Measurements from ENCODE around the gene ST6GAL1.

Gene ST6GAL1

GRCh38 chr3:187073581-187074098 lies 143.3 kb downstream of the ST6GAL1 start:
- DNase-seq = no peak
- peaks cover 0 to 3% (median 0%) of the 10 kb centered on the region in 5 experiments for H3K9me3 ChIP-seq (ENCODE audit: control extremely low read depth in 1 of 5, control insufficient read depth in 4 of 5, insufficient read depth in 2 of 5, low read depth in 1 of 5, low read length in 4 of 5)
- POLR2A ChIA-PET = interaction anchor here (0.5 kb wide), 1 partner anchor 10 kb away, joined by 3 read pairs; no protein-coding TSS in a partner anchor
- H3K27ac ChIP-seq (ENCODE audit: insufficient read depth in 1 of 2, low read depth in 1 of 2, low read length in 2 of 2, poor library complexity in 1 of 2, severe bottlenecking in 2 of 2) = no peak overlapping the region
- 97% methylated on average over 4 of the region's 5 CpGs for WGBS (ENCODE audit: insufficient coverage)
- H3K27me3 ChIP-seq (replicated peaks in 2 of 5; ENCODE audit: control insufficient read depth in 4 of 5, insufficient read depth in 5 of 5, low read length in 4 of 5) = no peaks in the 10 kb centered on the region
- peaks cover 20 to 79% (median 51%) of the 10 kb centered on the region in 4 experiments for H3K36me3 ChIP-seq (ENCODE audit: control insufficient read depth in 4 of 4, insufficient read depth in 4 of 4, low read length in 3 of 4)
- H3K4me1 ChIP-seq (ENCODE audit: control extremely low read depth in 1 of 4, control insufficient read depth in 4 of 4, insufficient read depth in 4 of 4, low read length in 3 of 4) = peaks cover 0 to 8% (median 3%) of the 10 kb centered on the region in 4 experiments
- no peak overlapping the region for H3K4me3 ChIP-seq (ENCODE audit: control insufficient read depth in 1 of 7, extremely low read depth in 1 of 7, insufficient read depth in 4 of 7, low read depth in 2 of 7, low read length in 6 of 7)
- CTCF ChIA-PET = interaction anchor here (1.0 to 2.1 kb wide), 3 partner anchors 9 to 40 kb away, joined by 3 to 7 read pairs (median 3); no protein-coding TSS in a partner anchor

DNA sequence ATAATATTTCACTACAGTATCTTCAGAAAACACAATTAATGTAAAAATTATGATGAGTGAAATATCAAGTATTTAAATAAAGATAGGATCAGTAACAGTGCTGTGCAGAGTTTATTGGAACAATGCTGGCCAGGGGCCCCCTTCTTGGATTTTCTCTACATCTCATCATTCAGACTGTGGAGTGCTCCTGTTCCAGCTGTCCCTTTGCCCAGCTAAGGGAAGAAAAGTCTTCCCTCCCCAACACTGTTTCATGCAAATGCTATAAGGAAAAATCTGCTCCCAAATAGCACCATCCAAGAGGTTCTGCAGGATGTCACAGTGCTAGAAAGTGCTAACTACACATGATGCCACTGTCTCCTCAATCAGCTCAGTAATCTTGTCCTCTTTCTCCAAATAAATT lies 144.5 kb downstream of the ST6GAL1 start:
- ChIA-PET CTCF (interaction anchor here (0.8 to 1.5 kb wide), 4 partner anchors 9 to 26 kb away, joined by 3 to 4 read pairs (median 3); no protein-coding TSS in a partner anchor), POLR2A (no interaction called here)
- Histone ChIP-seq H3K4me3 (ENCODE audit: control insufficient read depth in 1 of 7, extremely low read depth in 1 of 7, insufficient read depth in 4 of 7, low read depth in 2 of 7, low read length in 6 of 7) (no peak overlapping the region), H3K9me3 (ENCODE audit: control extremely low read depth in 1 of 5, control insufficient read depth in 4 of 5, insufficient read depth in 2 of 5, low read depth in 1 of 5, low read length in 4 of 5) (peaks cover 0 to under 1% (median 0%) of the 10 kb centered on the region in 5 experiments), H3K4me1 (ENCODE audit: control extremely low read depth in 1 of 4, control insufficient read depth in 4 of 4, insufficient read depth in 4 of 4, low read length in 3 of 4) (peaks cover 0 to 8% (median 3%) of the 10 kb centered on the region in 4 experiments), H3K27ac (ENCODE audit: insufficient read depth in 1 of 2, low read depth in 1 of 2, low read length in 2 of 2, poor library complexity in 1 of 2, severe bottlenecking in 2 of 2) (no peak overlapping the region), H3K36me3 (ENCODE audit: control insufficient read depth in 4 of 4, insufficient read depth in 4 of 4, low read length in 3 of 4) (peaks cover 16 to 77% (median 47%) of the 10 kb centered on the region in 4 experiments), H3K27me3 (replicated peaks in 2 of 5; ENCODE audit: control insufficient read depth in 4 of 5, insufficient read depth in 5 of 5, low read length in 4 of 5) (no peaks in the 10 kb centered on the region)
- DNase-seq = no peak

DNA sequence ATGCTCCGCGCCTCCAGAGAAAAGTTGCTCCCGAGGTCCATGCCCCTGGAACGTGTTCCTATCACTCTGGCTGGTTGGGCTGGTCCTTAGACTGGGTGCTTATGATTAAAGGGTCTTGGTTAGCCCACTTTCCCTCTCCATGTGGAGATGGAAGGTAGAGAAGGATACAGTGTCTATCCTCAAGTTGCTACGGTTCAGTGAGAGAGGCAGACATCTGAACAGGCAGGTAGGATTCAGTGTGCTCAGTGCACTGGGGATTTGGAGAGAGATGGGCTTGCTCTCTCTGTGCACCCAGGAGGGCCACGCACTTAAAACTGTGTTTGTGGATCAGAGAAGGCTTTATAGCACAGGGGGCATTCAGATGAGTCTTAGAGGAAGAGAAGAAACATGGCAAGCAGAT lies 146.0 kb downstream of the ST6GAL1 start:
- H3K4me3 ChIP-seq (ENCODE audit: control insufficient read depth in 1 of 7, extremely low read depth in 1 of 7, insufficient read depth in 4 of 7, low read depth in 2 of 7, low read length in 6 of 7) = no peak overlapping the region
- peaks cover 12 to 68% (median 45%) of the 10 kb centered on the region in 4 experiments for H3K36me3 ChIP-seq (ENCODE audit: control insufficient read depth in 4 of 4, insufficient read depth in 4 of 4, low read length in 3 of 4)
- peaks cover 0 to 8% (median 3%) of the 10 kb centered on the region in 4 experiments for H3K4me1 ChIP-seq (ENCODE audit: control extremely low read depth in 1 of 4, control insufficient read depth in 4 of 4, insufficient read depth in 4 of 4, low read length in 3 of 4)
- WGBS (ENCODE audit: insufficient coverage) = 100% methylated on average over 4 of the region's 6 CpGs
- no peak for DNase-seq
- ChIA-PET POLR2A (no interaction called here), CTCF (no interaction called here)
- H3K9me3 ChIP-seq (ENCODE audit: control extremely low read depth in 1 of 5, control insufficient read depth in 4 of 5, insufficient read depth in 2 of 5, low read depth in 1 of 5, low read length in 4 of 5) = no peaks in the 10 kb centered on the region
- H3K27me3 ChIP-seq (replicated peaks in 2 of 5; ENCODE audit: control insufficient read depth in 4 of 5, insufficient read depth in 5 of 5, low read length in 4 of 5) = no peaks in the 10 kb centered on the region
- no peak overlapping the region for H3K27ac ChIP-seq (ENCODE audit: insufficient read depth in 1 of 2, low read depth in 1 of 2, low read length in 2 of 2, poor library complexity in 1 of 2, severe bottlenecking in 2 of 2)

DNA sequence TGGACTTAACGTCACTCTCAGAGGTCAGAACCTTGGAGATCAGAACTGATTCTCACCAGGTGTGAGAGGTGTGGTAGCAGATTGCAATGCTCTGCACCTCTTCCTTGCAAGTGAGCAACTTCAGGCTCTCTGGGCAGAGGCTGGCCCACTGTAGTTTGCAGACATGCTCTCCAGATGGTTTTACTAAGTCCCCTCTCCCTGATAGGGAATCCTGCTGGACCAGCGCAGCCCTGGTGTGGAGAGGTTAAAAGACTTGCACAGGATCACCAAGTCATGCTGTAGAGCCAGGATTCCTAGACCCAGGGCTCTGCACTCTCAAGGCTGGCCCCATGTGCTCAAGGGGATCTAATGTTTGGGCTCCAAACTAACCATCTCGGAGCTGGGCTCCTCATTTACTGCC lies 146.8 kb downstream of the ST6GAL1 start:
- Histone ChIP-seq H3K27ac (ENCODE audit: insufficient read depth in 1 of 2, low read depth in 1 of 2, low read length in 2 of 2, poor library complexity in 1 of 2, severe bottlenecking in 2 of 2) (no peak overlapping the region), H3K9me3 (ENCODE audit: control extremely low read depth in 1 of 5, control insufficient read depth in 4 of 5, insufficient read depth in 2 of 5, low read depth in 1 of 5, low read length in 4 of 5) (no peaks in the 10 kb centered on the region), H3K4me3 (ENCODE audit: control insufficient read depth in 1 of 7, extremely low read depth in 1 of 7, insufficient read depth in 4 of 7, low read depth in 2 of 7, low read length in 6 of 7) (no peak overlapping the region), H3K27me3 (replicated peaks in 2 of 5; ENCODE audit: control insufficient read depth in 4 of 5, insufficient read depth in 5 of 5, low read length in 4 of 5) (no peaks in the 10 kb centered on the region), H3K36me3 (ENCODE audit: control insufficient read depth in 4 of 4, insufficient read depth in 4 of 4, low read length in 3 of 4) (peaks cover 12 to 66% (median 43%) of the 10 kb centered on the region in 4 experiments), H3K4me1 (ENCODE audit: control extremely low read depth in 1 of 4, control insufficient read depth in 4 of 4, insufficient read depth in 4 of 4, low read length in 3 of 4) (peaks cover 0 to 6% (median 3%) of the 10 kb centered on the region in 4 experiments)
- DNase-seq = no peak
- ChIA-PET POLR2A (no interaction called here), CTCF (no interaction called here)
- WGBS (ENCODE audit: insufficient coverage) = 73% methylated on average over 3 of the region's 3 CpGs

GRCh38 chr3:187077537-187077936 lies 147.2 kb downstream of the ST6GAL1 start:
- no peaks in the 10 kb centered on the region for H3K27me3 ChIP-seq (replicated peaks in 2 of 5; ENCODE audit: control insufficient read depth in 4 of 5, insufficient read depth in 5 of 5, low read length in 4 of 5)
- no peak for DNase-seq
- H3K9me3 ChIP-seq (ENCODE audit: control extremely low read depth in 1 of 5, control insufficient read depth in 4 of 5, insufficient read depth in 2 of 5, low read depth in 1 of 5, low read length in 4 of 5) = no peaks in the 10 kb centered on the region
- H3K36me3 ChIP-seq (ENCODE audit: control insufficient read depth in 4 of 4, insufficient read depth in 4 of 4, low read length in 3 of 4) = peaks cover 12 to 61% (median 41%) of the 10 kb centered on the region in 4 experiments
- H3K4me3 ChIP-seq (ENCODE audit: control insufficient read depth in 1 of 7, extremely low read depth in 1 of 7, insufficient read depth in 4 of 7, low read depth in 2 of 7, low read length in 6 of 7) = no peak overlapping the region
- H3K27ac ChIP-seq (ENCODE audit: insufficient read depth in 1 of 2, low read depth in 1 of 2, low read length in 2 of 2, poor library complexity in 1 of 2, severe bottlenecking in 2 of 2) = no peak overlapping the region
- ChIA-PET POLR2A (no interaction called here), CTCF (no interaction called here)
- peaks cover 0 to 2% (median under 1%) of the 10 kb centered on the region in 4 experiments for H3K4me1 ChIP-seq (ENCODE audit: control extremely low read depth in 1 of 4, control insufficient read depth in 4 of 4, insufficient read depth in 4 of 4, low read length in 3 of 4)
- 95% methylated on average over 4 of the region's 5 CpGs for WGBS (ENCODE audit: insufficient coverage)

DNA sequence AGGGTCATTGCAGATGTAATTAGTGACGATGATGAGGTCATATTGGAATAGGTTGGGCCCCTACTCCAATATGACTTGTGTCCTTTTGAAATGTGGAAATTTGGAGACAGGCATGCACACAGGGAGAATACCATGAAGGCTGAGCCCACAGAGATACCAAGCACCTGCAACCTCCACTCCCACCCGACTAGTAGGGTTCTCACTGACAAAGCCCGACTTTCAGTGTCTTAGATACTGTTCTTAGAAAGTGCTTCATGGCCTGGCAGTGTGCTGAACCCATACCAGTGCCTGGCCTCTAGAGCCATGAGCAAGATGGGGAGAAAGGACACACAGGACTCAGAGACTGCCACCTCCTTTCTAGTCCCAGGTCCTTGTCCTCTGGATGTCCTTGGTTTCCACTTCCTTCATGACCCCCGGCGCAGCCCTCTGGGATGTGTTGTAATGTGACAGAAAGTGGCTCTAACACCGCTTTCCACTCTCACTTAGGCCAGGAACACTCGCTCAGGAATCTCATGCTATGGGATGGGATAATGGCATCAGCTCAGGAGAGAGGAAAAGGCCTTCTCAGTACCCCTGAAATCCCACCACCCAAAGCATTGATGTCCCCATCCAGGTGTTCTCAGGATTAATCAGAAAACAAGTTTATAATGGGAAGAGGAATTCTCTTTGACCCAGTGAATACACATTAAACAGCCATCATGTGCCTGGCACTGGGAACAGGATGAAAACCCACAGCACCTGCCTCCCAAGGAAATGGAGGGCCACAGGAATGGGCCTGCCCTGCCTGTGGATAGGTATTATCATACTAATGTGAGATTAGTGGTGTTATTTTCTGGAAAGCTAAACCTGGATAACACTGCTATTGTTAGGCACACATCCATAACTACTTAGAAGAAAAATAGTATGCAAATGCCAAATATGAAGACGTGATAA lies 149.0 kb downstream of the ST6GAL1 start:
- POLR2A ChIA-PET = no interaction called here
- H3K27ac ChIP-seq (ENCODE audit: insufficient read depth in 1 of 2, low read depth in 1 of 2, low read length in 2 of 2, poor library complexity in 1 of 2, severe bottlenecking in 2 of 2) = no peak overlapping the region

More for the DNA sequence above, 149.0 kb downstream of the ST6GAL1 start:
- Histone ChIP-seq H3K36me3 (ENCODE audit: control insufficient read depth in 4 of 4, insufficient read depth in 4 of 4, low read length in 3 of 4) (peaks cover 12 to 43% (median 26%) of the 10 kb centered on the region in 4 experiments), H3K9me3 (ENCODE audit: control extremely low read depth in 1 of 5, control insufficient read depth in 4 of 5, insufficient read depth in 2 of 5, low read depth in 1 of 5, low read length in 4 of 5) (no peaks in the 10 kb centered on the region), H3K27me3 (replicated peaks in 2 of 5; ENCODE audit: control insufficient read depth in 4 of 5, insufficient read depth in 5 of 5, low read length in 4 of 5) (no peaks in the 10 kb centered on the region), H3K4me1 (ENCODE audit: control extremely low read depth in 1 of 4, control insufficient read depth in 4 of 4, insufficient read depth in 4 of 4, low read length in 3 of 4) (peaks cover 0 to 14% (median 4%) of the 10 kb centered on the region in 4 experiments), H3K4me3 (ENCODE audit: control insufficient read depth in 1 of 7, extremely low read depth in 1 of 7, insufficient read depth in 4 of 7, low read depth in 2 of 7, low read length in 6 of 7) (no peak overlapping the region)
- DNase-seq = no peak
- CTCF ChIA-PET = no interaction called here
- WGBS (ENCODE audit: insufficient coverage) = 98% methylated on average over 4 of the region's 8 CpGs

Data from common myeloid progenitor, CD34-positive (primary cell).